Activated naive CD4-positive, alpha-beta T cell treated with anti-CD3 and anti-CD28 coated beads for 36 hours (primary cell): ENCODE results near the gene CNOT4. TPM values are rescaled to one million over a fixed set of nuclear protein-coding genes. Genes with fewer than 3 reads are reported as not detected.
A peak's percentile ranks its signal among the peaks of the same experiment; 100 is the strongest.
"Not testable (repeated sequence)": the region's sequence is repeated elsewhere in the genome, so short reads cannot be mapped to it uniquely, and the experiment has no call there.

Source experiments
- CTCF ChIA-PET: fragments of 350-600 bp; sonication (Branson Sonifier 250); formaldehyde crosslinking; loops from one replicate; lab custom pipeline; 2021; ENCODE audit warnings: antibody characterized with exemption; lab: Charles Lee
- DNase-seq: peaks from one replicate; pipeline ENCODE4 v3.0.0-alpha.2; 2020
- H3K27ac Mint-ChIP-seq: one replicate; pipeline ENCODE4 v1.8.0; 2021; ENCODE audit warnings: mild to moderate bottlenecking, mixed read lengths
- H3K27me3 Mint-ChIP-seq: one replicate; pipeline ENCODE4 v1.8.0; 2021; ENCODE audit warnings: low read depth, mixed read lengths
- H3K36me3 Mint-ChIP-seq: one replicate; pipeline ENCODE4 v1.8.0; 2021; ENCODE audit warnings: low read depth, mixed read lengths
- H3K4me1 Mint-ChIP-seq: one replicate; pipeline ENCODE4 v1.8.0; 2021; ENCODE audit warnings: low read depth, mixed read lengths
- H3K4me3 Mint-ChIP-seq: one replicate; pipeline ENCODE4 v1.8.0; 2021; ENCODE audit warnings: mild to moderate bottlenecking, moderate library complexity, mixed read lengths
- H3K9me3 Mint-ChIP-seq: one replicate; pipeline ENCODE4 v1.8.0; 2021; ENCODE audit warnings: mixed read lengths
- intact Hi-C: fragments of 100-400 bp; cut with micrococcal nuclease; formaldehyde crosslinking; loops from one replicate; pipeline ENCODE4 v1.15.1; 2023
- total RNA-seq, 2 experiments: library from RNA; stranded (reverse); gene quantifications; one replicate each; pipeline ENCODE4 v1.2.3, GENCODE V29; 2021

Gene CNOT4
- total RNA-seq, 2 experiments from 2014 or later = 16.6 to 20.3 TPM

DNA sequence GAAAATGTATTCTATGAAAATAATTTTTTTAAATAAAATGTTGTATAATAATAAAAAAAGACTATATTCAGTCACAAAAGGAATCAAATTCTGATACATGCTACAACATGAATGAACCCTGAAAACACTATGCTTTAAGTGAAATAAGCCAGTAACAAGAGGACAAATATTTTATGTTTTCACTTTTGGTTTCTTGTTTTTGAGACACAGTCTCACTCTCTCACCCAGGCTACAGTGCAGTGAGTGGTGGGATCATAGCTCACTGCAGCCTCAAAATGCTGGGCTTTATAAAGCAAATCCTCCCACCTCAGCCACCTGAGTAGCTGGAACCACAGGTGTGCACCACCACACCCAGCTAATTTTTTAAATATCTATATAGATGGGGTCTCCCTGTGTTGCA lies 64.2 kb downstream of the CNOT4 start:
- Mint-ChIP-seq H3K4me3 (no peak overlapping the region), H3K4me1 (peaks cover 42% of the 10 kb centered on the region), H3K9me3 (no peaks in the 10 kb centered on the region), H3K27ac (no peak overlapping the region), H3K27me3 (no peaks in the 10 kb centered on the region), H3K36me3 (peaks cover 12% of the 10 kb centered on the region)
- CTCF ChIA-PET = no interaction called here
- intact Hi-C loops = no loop called here
- DNase-seq = no peak

DNA sequence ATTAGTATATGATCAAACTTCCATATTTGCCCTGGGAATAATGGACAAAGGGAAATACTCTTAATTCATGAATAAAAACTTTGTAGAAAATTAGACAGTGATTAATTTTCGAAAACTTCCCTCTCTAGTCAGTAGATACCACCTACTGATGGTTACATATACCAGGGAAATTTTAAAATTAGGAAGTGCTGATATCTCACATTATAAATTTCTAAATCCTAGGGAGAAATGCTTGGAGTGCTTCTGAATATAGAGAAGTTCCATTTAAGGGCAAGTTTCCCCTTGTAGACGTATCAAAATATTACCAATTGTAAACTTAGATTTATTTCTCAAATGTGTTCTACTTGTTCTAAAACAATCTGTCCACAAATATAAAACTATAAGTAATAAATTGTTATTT lies 64.6 kb downstream of the CNOT4 start:
- H3K4me3 Mint-ChIP-seq, CTCF ChIA-PET, H3K27me3 Mint-ChIP-seq, H3K27ac Mint-ChIP-seq, H3K9me3 Mint-ChIP-seq, DNase-seq, intact Hi-C loops: not testable (repeated sequence)
- H3K36me3 Mint-ChIP-seq = peaks cover 12% of the 10 kb centered on the region
- H3K4me1 Mint-ChIP-seq = peaks cover 38% of the 10 kb centered on the region

DNA sequence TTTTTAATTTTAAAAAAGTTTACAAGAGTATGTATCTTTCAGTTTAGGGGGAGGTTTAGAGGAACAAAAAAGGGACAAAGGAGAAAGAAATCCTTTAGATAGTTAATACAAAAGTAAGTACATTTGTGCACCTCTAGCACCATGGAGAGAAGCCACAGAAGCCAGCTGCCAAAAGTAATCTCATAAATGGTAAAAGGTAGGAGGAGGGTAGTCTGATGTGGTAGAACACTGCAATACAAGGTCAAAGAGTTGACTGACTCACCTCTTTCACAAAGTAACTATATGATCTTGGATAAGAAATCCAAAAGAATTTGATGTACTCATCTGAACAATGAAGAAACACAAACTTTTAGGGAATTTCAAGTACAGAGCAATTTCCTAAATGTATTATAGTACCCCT lies 68.1 kb downstream of the CNOT4 start:
- H3K36me3 Mint-ChIP-seq = peaks cover 23% of the 10 kb centered on the region
- H3K9me3 Mint-ChIP-seq = no peaks in the 10 kb centered on the region
- peaks cover 12% of the 10 kb centered on the region for H3K4me1 Mint-ChIP-seq
- CTCF ChIA-PET = no interaction called here
- peak; percentile 12 for DNase-seq
- no peaks in the 10 kb centered on the region for H3K27me3 Mint-ChIP-seq
- no peak overlapping the region for H3K4me3 Mint-ChIP-seq
- H3K27ac Mint-ChIP-seq = no peak overlapping the region
- intact Hi-C loops = no loop called here

DNA sequence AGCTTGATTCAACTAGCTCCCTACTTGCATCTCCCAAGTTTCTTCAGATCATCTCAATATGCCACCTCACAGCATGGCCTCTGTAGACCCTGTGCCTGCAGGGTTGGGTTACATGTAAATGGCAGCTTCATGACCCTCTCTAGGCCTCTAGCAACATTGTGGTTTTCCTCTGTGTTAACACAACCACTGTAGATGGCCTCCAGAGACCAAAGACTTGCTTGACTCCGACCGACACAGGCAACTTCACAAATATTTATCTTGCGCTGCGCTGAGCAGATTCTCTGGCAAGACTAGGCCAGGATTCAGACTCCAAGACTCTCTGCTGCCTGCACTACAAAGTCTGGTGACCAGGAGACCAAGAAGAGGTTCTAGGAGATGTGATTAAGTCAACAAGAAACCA lies 75.9 kb downstream of the CNOT4 start:
- Mint-ChIP-seq H3K27me3 (no peaks in the 10 kb centered on the region), H3K4me1 (peaks cover 37% of the 10 kb centered on the region), H3K4me3 (no peak overlapping the region), H3K27ac (no peak overlapping the region), H3K9me3 (peaks cover 3% of the 10 kb centered on the region), H3K36me3 (peaks cover 52% of the 10 kb centered on the region)
- CTCF ChIA-PET = no interaction called here
- intact Hi-C loops = no loop called here
- DNase-seq = no peak

DNA sequence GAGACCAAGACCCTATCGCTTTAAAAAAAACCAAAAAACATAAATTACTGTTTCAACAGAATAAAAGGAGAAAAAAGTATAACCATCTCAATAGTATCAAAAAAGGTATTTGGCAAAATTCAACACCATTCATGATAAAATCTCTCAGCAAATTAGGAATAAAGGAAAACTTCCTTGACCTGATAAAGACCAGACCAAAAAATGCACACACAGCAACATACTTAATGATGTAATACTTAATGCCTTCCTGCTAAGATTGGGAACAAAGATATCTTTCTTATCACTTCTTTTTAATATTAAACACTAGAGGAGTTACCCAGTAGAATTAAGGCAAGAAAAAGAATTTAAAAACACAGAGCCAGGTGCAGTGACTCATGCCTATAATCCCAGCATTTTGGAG lies 79.3 kb downstream of the CNOT4 start:
- Mint-ChIP-seq H3K36me3 (peaks cover 34% of the 10 kb centered on the region), H3K27me3 (no peaks in the 10 kb centered on the region), H3K4me3 (no peak overlapping the region), H3K4me1 (peaks cover 54% of the 10 kb centered on the region), H3K27ac (no peak overlapping the region), H3K9me3 (peaks cover 3% of the 10 kb centered on the region)
- intact Hi-C loops = no loop called here
- no peak for DNase-seq
- CTCF ChIA-PET = no interaction called here

DNA sequence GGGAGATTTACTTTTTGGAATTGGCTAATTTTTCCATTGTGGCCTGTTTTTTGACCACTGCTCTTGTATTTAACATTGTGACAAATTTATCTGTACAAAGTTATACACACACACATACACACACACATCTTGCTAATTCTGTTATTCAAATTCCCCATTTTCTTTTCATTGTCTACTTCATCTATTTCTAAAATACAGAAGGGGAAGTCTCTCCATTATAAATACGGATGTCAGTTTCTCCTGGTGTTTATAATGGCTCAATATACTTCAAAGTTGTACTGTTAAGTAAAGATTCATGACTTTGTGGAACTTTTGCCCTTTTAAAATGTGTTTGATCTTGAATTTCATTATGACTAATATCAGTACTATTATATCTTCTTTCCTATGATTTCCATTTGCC lies 81.0 kb downstream of the CNOT4 start:
- DNase-seq = no peak
- Mint-ChIP-seq H3K27ac (no peak overlapping the region), H3K4me1 (peaks cover 50% of the 10 kb centered on the region), H3K4me3 (no peak overlapping the region), H3K36me3 (peaks cover 19% of the 10 kb centered on the region), H3K27me3 (no peaks in the 10 kb centered on the region), H3K9me3 (no peaks in the 10 kb centered on the region)
- intact Hi-C loops = no loop called here
- CTCF ChIA-PET = interaction anchor here (0.9 kb wide), 1 partner anchor 218 kb away, joined by 3 read pairs; no protein-coding TSS in a partner anchor

DNA sequence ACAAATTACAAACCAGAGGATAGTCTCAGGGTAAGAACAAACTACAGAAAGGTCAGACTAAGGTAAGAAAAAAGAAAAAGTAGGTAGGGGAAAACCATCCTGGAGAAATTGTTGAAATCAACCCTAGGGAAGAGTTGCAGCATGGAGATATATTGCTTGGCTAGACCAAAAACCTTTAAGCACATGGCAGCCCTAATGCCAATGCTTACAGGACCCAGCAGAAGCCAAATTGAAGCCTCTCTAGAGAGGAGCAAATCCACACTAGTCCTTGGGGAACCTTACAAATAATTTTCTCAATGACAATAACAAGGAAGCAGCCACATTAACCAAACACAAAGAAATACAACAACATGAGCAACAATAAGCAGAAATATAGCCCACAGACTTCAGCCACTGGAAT lies 81.9 kb downstream of the CNOT4 start:
- no peaks in the 10 kb centered on the region for H3K27me3 Mint-ChIP-seq
- CTCF ChIA-PET = interaction anchor here (0.9 kb wide), 1 partner anchor 219 kb away, joined by 3 read pairs; no protein-coding TSS in a partner anchor

DNA sequence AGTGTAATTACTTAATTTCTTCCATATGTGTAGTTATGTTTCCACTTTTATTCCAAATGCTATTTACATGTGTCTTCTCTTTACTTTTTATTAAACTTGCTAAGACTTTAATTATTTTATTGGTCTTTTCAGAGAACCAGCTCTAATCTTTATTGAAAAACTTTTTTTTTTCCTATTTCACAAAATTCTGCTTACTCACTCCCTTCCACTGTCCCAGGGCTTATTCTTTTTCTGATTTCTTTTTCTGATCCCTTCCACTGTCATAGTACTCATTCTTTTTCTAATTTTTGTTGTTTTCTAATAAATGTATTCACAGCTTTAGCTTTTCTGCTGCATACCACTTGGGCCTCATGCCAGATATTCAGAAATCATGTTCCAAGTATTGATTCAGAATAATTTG lies 82.7 kb downstream of the CNOT4 start:
- intact Hi-C loops = no loop called here
- Mint-ChIP-seq H3K27me3 (no peaks in the 10 kb centered on the region), H3K36me3 (peaks cover 14% of the 10 kb centered on the region), H3K9me3 (no peaks in the 10 kb centered on the region), H3K27ac (no peak overlapping the region), H3K4me1 (peaks cover 46% of the 10 kb centered on the region), H3K4me3 (no peak overlapping the region)
- CTCF ChIA-PET = no interaction called here
- DNase-seq = no peak

More for the DNA sequence above, 81.9 kb downstream of the CNOT4 start:
- no peak overlapping the region for H3K27ac Mint-ChIP-seq
- peaks cover 53% of the 10 kb centered on the region for H3K4me1 Mint-ChIP-seq
- DNase-seq = no peak
- H3K4me3 Mint-ChIP-seq = no peak overlapping the region
- intact Hi-C loops = no loop called here
- H3K9me3 Mint-ChIP-seq = no peaks in the 10 kb centered on the region
- H3K36me3 Mint-ChIP-seq = peaks cover 18% of the 10 kb centered on the region

DNA sequence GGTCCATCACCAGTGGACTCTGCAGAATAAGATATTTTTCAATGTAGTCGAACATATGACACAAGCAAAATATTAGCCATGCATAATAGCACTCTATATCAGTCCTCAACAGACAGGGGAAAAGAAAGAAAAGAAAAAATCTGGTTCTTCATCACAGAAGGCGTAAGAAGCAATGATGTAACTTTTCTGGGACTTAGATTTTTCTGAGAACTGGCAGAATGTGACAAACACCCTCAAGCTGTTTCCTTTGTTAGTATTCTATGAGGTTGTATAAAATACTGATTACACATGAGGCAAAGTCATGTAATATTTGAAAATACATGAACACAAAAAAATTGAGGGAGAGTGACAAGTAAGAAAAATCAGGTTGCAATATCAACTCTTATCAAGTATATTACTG lies 84.9 kb downstream of the CNOT4 start:
- CTCF ChIA-PET = interaction anchor here (1.7 kb wide), 1 partner anchor 10 kb away, joined by 6 read pairs; no protein-coding TSS in a partner anchor
- intact Hi-C loops = no loop called here
- H3K27ac Mint-ChIP-seq = no peak overlapping the region
- no peak overlapping the region for H3K4me3 Mint-ChIP-seq
- peaks cover 45% of the 10 kb centered on the region for H3K4me1 Mint-ChIP-seq
- peaks cover 10% of the 10 kb centered on the region for H3K36me3 Mint-ChIP-seq
- no peaks in the 10 kb centered on the region for H3K27me3 Mint-ChIP-seq
- no peak for DNase-seq
- H3K9me3 Mint-ChIP-seq = no peaks in the 10 kb centered on the region

DNA sequence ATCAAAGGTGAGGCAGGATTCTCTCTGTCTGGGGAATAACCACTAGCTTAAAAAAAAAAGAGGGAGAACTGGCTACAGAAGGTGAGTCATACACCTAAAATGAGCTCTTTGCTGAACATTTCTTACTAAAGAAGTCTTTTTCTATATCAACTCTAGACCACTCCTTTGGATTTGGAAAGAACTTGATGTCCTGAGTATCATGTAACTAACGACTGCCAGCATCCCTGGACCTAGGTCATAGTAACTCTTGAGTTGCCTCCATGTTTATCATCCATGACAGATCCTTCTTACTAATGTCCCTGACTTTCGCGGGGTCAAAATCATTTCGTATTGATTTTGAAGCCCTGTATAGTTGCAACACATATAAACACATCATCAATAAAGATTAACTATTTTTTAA lies 89.1 kb downstream of the CNOT4 start:
- Mint-ChIP-seq H3K4me1 (peaks cover 20% of the 10 kb centered on the region), H3K4me3 (no peak overlapping the region), H3K36me3 (peaks cover 10% of the 10 kb centered on the region), H3K27ac (no peak overlapping the region), H3K27me3 (no peaks in the 10 kb centered on the region), H3K9me3 (no peaks in the 10 kb centered on the region)
- intact Hi-C loops = no loop called here
- no peak for DNase-seq
- CTCF ChIA-PET = no interaction called here

DNA sequence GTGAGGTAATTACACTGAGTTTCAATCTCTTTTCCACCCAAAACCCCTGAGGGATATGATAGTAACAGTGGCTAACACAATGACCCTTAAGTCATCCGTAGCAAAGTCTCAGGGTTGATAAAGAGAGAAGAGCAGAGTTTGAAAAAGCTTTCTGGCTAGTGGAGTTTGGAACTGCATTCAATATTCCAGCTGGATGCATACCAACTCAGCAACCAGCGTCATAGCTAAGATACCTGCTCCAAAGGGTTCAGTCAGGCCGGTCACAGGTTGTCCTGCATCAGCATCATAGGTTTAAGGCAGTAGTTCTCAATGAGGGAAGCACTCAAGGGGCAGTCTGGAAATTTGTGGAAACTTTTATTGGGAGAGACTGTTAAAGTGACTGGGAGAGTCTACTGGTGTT lies 93.5 kb downstream of the CNOT4 start:
- no peak overlapping the region for H3K4me3 Mint-ChIP-seq
- H3K27ac Mint-ChIP-seq = no peak overlapping the region
- H3K4me1 Mint-ChIP-seq = peaks cover 13% of the 10 kb centered on the region
- no peak for DNase-seq
- H3K9me3 Mint-ChIP-seq = no peaks in the 10 kb centered on the region
- H3K36me3 Mint-ChIP-seq = peaks cover 8% of the 10 kb centered on the region
- intact Hi-C loops = no loop called here
- CTCF ChIA-PET = interaction anchor here (0.8 to 1.5 kb wide), 4 partner anchors 8 to 135 kb away, joined by 3 to 6 read pairs (median 4); no protein-coding TSS in a partner anchor
- H3K27me3 Mint-ChIP-seq = no peaks in the 10 kb centered on the region

DNA sequence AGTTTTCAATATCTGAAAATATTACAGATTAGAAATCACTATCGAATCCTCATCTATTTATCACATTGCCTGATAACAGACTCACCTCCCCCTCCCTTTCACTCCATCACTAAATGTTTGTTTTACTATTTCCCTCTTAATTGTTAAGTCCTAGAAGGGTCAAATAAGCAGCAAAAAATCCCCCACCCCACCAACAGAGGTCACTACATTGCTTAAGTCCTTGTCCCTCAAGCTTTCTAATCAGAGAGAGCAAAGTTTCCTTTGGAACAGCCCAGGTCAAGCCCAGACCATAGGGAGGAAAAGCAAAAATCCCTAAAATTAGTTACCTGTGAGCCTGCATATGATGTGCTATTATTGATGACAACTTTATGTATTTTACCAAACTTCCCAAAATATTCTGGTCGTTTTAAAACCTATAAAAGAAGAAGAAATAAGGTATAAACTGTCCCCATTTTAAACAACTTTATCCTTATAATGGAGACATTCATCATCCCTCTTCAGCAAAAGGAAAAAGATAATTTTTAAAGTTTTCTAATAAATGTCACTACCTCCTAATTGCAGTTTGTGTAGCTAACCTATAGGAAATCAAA lies 95.0 kb downstream of the CNOT4 start:
- H3K27me3 Mint-ChIP-seq = no peaks in the 10 kb centered on the region
- peaks cover 6% of the 10 kb centered on the region for H3K4me1 Mint-ChIP-seq
- H3K36me3 Mint-ChIP-seq = peaks cover 6% of the 10 kb centered on the region
- peak; percentile 58 for DNase-seq
- CTCF ChIA-PET = interaction anchor here (0.6 to 1.5 kb wide), 2 partner anchors 9 to 180 kb away, joined by 4 to 6 read pairs; no protein-coding TSS in a partner anchor
- H3K4me3 Mint-ChIP-seq = no peak overlapping the region
- intact Hi-C loops = loop anchor here (1.0 to 5.0 kb wide), 3 partner anchors 96 to 143 kb away; no protein-coding TSS in a partner anchor
- no peaks in the 10 kb centered on the region for H3K9me3 Mint-ChIP-seq
- no peak overlapping the region for H3K27ac Mint-ChIP-seq

DNA sequence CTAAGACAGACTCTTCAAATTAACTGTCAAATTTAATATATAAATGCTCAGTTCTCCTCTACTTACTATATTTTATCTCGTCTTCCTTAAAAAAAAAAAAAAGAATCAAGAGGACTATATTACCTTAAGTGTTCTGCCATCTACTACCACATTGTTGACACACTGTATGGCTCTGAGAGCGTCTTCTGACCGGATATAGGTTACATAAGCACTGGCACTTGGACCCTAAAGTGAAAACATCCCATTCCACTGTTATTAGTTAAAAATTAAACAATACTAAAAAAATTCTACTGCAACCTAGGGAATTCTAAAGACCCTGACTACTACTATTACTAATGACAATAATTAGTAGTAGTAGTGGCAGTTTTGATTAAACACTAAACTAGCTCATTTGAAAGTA lies 95.7 kb downstream of the CNOT4 start:
- intact Hi-C loops = loop anchor here (5.0 kb wide), 1 partner anchor 132 kb away; no protein-coding TSS in a partner anchor
- no peak overlapping the region for H3K4me3 Mint-ChIP-seq
- H3K27me3 Mint-ChIP-seq = no peaks in the 10 kb centered on the region
- DNase-seq = no peak
- H3K36me3 Mint-ChIP-seq = peaks cover 6% of the 10 kb centered on the region
- H3K9me3 Mint-ChIP-seq = no peaks in the 10 kb centered on the region
- peaks cover 7% of the 10 kb centered on the region for H3K4me1 Mint-ChIP-seq
- H3K27ac Mint-ChIP-seq = no peak overlapping the region
- CTCF ChIA-PET = interaction anchor here (0.6 to 1.0 kb wide), 3 partner anchors 38 to 179 kb away, joined by 3 to 4 read pairs (median 3); no protein-coding TSS in a partner anchor
